ENCODE measurements around the gene LCE6A. TPM values are rescaled to one million over a fixed set of nuclear protein-coding genes. Genes with fewer than 3 reads are reported as not detected.

Gene LCE6A
- total RNA-seq, 1 donor from 2014 or later = not detected

DNA sequence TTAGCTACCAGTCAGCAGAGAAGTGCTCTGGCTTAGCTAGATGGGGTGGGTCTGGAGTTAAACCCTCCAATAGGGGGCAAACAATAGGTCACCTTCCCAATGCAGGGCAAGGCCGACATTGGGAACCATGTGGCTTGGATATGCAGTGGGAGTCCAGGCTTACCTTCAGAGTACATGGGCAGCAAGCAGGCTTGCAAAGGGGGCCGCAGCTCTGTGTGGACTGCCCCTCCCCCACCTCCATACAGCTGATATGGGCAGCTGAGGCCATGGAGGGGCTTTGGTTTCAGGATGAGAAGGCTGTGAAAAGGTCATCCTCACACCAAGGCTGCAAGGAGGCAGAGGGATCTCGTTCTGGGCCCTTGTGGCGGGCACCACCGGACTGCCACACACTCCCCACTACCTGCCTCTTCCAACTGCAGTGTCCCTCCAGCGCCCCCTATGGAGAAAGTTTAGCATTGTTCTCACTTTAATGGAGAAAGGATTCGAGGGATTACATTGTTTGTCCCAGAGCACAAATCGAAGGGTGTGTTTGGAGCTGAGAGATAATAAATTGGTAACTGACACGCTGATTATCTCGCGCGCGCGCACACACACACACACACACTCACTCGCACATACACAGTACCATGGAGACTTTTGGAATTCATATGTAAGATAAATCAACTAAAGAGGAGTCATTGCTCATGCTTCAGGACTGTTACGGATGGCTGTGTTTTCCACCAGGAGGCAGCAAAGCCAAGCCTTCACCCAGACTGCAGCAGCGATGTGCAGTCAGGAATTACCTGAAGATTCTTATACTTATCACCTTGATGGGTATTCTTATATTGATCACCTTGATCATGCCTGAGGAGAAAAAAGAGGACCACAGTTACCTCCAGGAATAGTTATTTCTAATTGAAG lies 28.4 kb downstream of the LCE6A start:
- ATAC-seq (no peak), DNase-seq (ENCODE audit: low spot score) (no peak)
- intact Hi-C loops (cut with DNase I) = no loop called here

DNA sequence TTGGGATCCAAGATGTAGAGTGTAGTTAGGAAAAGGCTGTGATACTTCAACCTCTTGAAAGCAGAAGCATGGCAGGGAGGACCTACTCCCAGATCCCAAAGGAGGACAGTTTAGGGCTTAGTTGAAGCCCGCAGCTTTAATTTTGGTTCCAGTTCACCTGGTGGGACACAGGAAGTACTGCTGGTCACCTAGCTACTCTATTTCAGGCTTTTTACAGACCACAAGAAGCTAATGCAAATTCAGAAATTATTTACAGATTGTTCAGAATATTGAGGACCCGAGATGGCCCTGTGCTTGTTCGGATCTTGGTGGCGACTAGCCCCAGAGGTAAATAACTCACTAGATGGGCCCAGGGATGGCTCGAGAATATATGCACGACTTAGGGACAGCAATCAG lies 29.1 kb downstream of the LCE6A start:
- ATAC-seq (no peak), DNase-seq (ENCODE audit: low spot score) (no peak)
- intact Hi-C loops (cut with DNase I) = no loop called here

DNA sequence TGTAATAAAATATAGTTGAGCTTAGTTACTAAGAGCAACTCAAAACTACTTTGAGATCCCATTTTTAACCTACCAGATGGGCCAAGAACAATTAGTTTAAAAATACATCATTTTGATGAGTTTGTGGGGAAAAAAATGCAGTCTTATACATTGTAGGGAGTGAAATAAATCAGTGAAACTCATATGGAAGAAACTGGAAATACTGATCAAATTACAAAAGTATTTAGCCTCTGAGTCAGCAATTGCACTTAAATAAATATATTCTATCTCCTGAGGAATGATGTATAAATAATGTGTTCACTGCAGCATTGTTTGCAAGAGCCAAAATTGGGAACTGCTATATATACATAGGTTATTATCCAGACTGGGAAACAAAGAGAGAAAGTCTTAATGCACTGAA lies 30.8 kb downstream of the LCE6A start:
- ATAC-seq (no peak), DNase-seq (ENCODE audit: low spot score) (no peak)
- intact Hi-C loops (cut with DNase I) = no loop called here

DNA sequence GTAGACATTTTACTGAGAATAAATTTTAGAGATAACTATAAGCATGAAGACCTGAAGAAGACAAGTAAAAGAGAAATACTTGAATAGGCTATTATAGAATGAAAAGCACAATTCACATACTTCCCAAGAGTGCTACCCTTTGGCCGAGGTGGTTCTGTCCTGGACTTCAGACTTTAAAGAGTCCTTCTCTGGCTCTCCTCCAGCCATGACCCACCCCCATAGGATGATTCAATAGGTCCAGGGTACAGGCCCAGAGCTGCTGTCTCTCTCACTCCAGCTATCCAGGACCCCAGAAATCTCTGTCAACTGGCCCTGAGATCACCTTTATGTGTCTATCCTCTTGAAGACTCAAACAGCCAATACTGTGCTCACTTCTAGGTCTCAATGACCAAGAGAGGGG lies 34.2 kb downstream of the LCE6A start:
- ATAC-seq (no peak), DNase-seq (ENCODE audit: low spot score) (no peak)
- intact Hi-C loops (cut with DNase I) = no loop called here

DNA sequence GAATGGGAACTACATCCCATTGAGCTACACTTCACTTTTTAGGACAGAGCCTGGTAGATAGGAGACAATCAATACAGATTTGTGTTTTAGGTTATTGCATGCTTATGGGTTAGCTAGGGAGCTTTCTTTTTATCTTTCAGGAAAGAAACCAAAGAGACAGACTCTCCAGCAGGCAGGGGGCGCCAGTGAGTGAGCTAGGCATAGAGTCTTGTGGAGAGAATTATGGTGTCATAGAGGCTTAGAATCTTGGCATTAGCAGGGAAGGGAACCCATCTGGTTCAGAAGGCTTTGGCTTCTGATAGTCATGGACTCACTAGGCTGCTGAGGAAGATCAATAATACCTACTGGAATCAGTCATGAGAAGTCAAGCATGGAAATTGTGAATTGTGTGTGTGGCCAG lies 35.4 kb downstream of the LCE6A start, which contains the start of gene SMCP:
Gene SMCP, plus strand, starts transcription at position 281 of the 400 bp plus-strand sequence. CDS start 6,101 bp downstream, outside the sequence.
- ATAC-seq = no peak
- intact Hi-C loops (cut with DNase I) = no loop called here
- DNase-seq (ENCODE audit: low spot score) = no peak

DNA sequence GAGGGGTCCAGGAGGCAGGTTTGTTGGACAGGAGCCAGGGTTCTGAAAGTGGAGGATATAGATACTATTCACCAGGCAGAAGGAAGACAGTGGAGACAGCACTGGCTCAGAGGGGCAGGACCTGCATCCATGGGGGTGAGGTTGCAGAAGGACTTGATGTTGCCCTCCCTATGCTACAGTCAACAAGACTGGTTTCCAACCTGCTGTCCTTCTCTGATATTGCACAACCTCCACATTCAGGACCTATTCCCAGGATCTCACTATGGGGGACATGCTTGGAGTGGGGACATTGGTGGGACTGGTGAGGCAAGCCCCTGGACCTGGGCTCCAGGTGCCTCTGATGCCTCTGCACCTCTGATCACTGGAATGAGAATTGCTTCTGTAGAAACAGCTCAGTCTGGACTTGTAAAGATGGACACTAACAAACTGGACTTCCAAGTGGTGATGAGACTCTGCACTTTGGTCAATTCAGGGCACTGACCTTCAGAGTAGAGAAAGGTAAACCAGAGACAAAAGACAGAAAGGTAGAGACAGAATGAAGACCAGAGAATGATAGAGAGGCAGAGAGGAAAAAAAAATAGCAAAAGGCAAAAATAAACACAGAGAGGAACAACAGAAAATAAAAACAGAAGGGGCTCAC lies 37.0 kb downstream of the LCE6A start:
- intact Hi-C loops (cut with DNase I) = no loop called here
- no peak for DNase-seq (ENCODE audit: low spot score)
- no peak for ATAC-seq

DNA sequence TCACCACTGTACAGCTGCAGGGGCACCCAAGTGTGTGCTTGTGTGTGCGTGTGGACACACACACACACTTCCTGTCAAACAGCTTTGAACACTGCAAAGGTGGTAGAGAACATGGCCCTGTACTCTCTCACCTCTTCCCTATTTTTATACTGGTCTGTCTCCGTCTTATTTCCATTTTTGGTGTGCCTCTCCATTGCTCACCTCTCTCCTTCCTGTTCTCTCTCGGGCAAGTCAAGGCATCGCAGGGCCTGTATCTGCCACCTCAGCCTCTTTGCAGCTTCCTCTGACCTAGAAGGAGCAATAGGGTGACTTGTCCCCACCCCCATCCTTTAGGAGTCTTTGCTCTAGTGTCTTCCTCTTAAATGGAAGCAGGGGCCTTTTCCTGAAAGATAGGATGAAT lies 37.7 kb downstream of the LCE6A start:
- intact Hi-C loops (cut with DNase I) = no loop called here
- DNase-seq (ENCODE audit: low spot score) (no peak), ATAC-seq (no peak)

DNA sequence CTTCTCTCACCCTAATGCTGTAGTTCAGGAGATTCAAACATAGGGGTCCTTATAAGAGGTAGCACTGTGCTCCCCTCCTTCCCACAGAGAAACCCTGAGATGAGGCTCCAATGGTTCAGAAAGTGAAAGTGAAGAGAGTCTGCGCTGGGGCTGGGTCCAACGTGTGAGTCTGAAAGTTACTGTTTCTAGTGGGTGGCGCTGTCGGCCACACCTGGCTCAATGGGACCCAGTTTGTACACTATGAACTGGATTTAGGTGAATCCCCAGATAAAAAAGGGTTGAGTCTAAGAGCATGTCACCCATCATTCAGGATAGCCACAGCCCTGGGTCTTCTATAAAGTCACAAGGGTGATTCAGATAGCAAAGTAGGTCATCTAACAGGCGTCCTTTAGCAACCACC lies 38.3 kb downstream of the LCE6A start:
- DNase-seq (ENCODE audit: low spot score) = no peak
- no peak for ATAC-seq
- intact Hi-C loops (cut with DNase I) = no loop called here

DNA sequence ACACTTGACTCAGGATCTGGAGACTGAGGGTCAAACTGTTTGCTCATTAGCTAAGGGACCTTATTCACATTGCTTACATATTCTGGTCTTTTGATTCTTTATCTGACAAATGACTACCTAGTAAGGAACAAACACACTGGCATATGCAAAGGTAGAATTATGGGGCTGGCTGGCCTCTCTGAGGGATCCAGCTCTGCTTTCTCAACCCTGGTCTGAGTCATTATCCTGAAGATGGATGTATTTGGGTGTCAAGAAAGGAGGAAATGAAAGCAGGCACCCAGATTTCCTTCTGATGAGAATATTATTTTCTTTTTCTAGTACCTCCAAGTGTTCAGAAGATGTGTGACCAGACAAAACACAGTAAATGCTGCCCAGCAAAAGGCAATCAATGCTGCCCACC lies 41.4 kb downstream of the LCE6A start:
- ATAC-seq (no peak), DNase-seq (ENCODE audit: low spot score) (no peak)
- intact Hi-C loops (cut with DNase I) = no loop called here

DNA sequence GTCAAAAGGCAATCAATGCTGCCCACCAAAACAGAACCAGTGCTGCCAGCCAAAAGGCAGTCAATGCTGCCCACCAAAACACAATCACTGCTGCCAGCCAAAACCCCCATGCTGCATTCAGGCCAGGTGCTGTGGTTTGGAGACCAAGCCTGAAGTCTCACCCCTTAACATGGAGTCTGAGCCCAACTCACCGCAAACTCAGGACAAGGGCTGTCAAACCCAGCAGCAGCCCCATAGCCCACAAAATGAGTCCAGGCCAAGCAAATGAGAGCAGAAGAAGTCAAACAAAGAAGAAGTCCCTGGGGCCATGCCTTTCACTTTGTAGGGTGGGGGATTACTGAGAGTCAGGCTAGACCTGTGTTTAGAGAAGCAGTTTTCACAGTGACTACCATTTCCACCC lies 41.9 kb downstream of the LCE6A start:
- intact Hi-C loops (cut with DNase I) = no loop called here
- DNase-seq (ENCODE audit: low spot score) = no peak
- ATAC-seq = no peak

DNA sequence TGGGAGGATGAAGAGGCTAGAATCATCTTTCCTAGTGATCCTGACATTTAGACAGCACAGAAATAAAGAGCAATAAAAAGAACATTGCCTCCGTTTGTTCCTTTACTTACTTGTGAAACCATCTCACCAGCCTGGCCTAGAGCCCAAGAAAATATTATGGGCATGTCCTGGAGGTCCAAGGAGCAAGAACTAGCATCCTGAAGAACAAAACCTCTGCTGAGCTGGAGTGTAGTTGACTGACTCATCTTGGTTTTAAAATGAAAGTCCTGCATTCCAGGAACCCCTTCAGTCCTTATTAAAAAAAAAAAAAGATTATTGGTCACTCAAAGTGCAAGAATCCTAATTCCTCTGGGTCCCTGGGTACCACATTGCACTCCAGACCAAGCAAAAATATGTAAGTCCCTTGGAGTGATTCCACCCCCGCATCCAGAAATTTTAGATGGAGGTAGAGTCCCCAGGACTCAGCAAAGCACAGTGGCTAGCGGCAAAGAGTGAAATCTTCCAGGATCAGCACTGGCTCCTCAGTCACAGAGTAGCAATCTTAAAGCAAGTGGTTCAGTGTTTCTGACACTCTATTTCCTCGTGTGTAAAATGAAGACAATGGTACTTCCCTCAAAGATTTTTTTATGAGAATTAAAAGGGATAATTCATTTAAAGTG lies 42.4 kb downstream of the LCE6A start:
- no peak for ATAC-seq
- no peak for DNase-seq (ENCODE audit: low spot score)
- intact Hi-C loops (cut with DNase I) = no loop called here

DNA sequence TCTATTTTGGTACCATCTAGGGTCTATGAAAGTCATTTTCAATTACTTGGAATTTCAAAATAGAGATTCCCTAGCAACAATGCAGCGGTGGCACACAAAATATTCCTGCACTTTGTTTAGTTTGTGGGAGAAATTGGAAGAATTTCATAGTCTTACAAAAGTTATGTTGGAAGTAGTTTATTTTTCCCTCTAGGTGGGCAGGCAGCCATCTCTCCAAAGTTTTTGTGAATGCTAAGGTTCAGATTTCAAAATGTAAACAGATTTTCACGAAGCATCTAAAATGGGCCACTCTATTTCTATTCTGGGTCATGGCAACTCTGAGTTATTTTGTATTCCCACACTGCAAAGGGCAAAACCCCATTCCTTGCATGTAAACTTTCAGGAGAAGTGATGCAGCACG lies 43.4 kb downstream of the LCE6A start:
- DNase-seq (ENCODE audit: low spot score) (no peak), ATAC-seq (no peak)
- intact Hi-C loops (cut with DNase I) = no loop called here

DNA sequence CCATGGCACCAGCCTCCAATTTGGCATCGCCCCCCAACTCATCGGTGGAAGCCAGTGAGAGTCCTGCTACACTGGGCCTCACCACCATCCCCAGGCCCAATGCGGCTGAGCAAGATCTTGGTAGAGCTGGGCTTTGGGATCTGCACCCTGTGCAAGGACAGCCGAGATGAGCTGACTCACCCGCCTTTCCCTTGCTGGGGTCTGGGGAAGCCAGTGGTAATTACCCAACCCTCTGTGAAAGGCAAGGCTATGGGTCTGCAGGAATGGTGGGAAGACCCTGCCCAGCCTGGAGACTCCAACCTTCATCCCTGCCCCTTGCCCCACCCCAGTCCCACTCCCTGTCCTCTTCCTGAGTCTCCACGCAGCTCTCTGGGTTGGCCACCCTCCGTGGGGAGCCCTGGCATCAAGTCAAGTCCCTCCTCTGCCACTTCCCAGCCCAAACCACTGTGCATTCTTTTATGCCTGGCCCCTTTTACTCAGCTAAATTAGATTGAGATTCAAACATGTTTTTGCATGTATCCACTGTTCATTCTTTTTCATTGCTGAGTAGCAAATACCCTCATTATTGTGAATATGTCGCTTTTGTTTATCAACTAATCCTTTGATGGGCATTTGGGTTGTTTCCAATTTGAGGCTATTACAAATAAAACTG lies 44.2 kb downstream of the LCE6A start:
- DNase-seq (ENCODE audit: low spot score) (no peak), ATAC-seq (no peak)
- intact Hi-C loops (cut with DNase I) = no loop called here

DNA sequence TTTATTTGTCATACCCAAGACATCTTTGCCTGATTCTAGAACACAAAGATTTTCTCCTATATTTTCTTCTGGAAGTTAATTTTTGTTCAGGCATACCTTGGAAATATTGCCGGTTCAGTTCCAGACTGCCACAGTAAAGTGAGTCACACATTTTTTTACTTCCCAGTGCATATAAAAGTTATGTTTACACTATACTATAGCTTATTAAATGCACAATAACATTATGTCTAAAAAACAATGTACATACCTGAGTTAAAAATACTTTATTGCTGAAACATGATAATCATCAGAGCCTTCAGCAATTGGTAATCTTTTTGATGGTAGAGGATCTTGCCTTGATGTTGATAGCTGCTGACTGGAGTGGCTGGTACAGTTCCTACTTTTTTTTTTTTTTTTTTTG lies 45.5 kb downstream of the LCE6A start:
- no peak for DNase-seq (ENCODE audit: low spot score)
- ATAC-seq = no peak
- intact Hi-C loops (cut with DNase I) = no loop called here

Other genes starting within 250 kb of the LCE6A start
- not detected for gene LCE3C, start 242.6 kb upstream of the LCE6A start, total RNA-seq
- not detected for gene LCE3B, start 229.0 kb upstream of the LCE6A start, total RNA-seq
- gene LCE3A, start 219.8 kb upstream of the LCE6A start, total RNA-seq = not detected
- not detected for gene LCE2D, start 179.5 kb upstream of the LCE6A start, total RNA-seq
- gene LCE2C, start 167.6 kb upstream of the LCE6A start, total RNA-seq = not detected
- gene LCE2B, start 156.7 kb upstream of the LCE6A start, total RNA-seq = not detected
- gene LCE2A, start 144.5 kb upstream of the LCE6A start, total RNA-seq = not detected
- gene LCE4A, start 134.7 kb upstream of the LCE6A start, total RNA-seq = not detected
- not detected for gene KPRP, start 84.8 kb upstream of the LCE6A start, total RNA-seq
- gene LCE1F, start 67.7 kb upstream of the LCE6A start, total RNA-seq = not detected
- gene LCE1E, start 56.6 kb upstream of the LCE6A start, total RNA-seq = not detected
- not detected for gene LCE1D, start 46.1 kb upstream of the LCE6A start, total RNA-seq
- gene LCE1C, start 36.2 kb upstream of the LCE6A start, total RNA-seq = not detected
- gene LCE1B, start 30.9 kb upstream of the LCE6A start, total RNA-seq = not detected
- not detected for gene LCE1A, start 15.4 kb upstream of the LCE6A start, total RNA-seq
- gene LCE7A, start 17.1 kb downstream of the LCE6A start, total RNA-seq = not detected
- gene SMCP, start 35.5 kb downstream of the LCE6A start, total RNA-seq = not detected
- gene IVL, start 65.7 kb downstream of the LCE6A start, total RNA-seq = not detected
- gene SPRR5, start 104.3 kb downstream of the LCE6A start, total RNA-seq = not detected
- gene SPRR4, start 127.8 kb downstream of the LCE6A start, total RNA-seq = not detected
- gene SPRR1A, start 141.2 kb downstream of the LCE6A start, total RNA-seq = not detected
- 0.45 TPM for gene SPRR3, start 158.9 kb downstream of the LCE6A start, total RNA-seq
- gene SPRR1B, start 188.3 kb downstream of the LCE6A start, total RNA-seq = not detected
- gene SPRR2D, start 198.3 kb downstream of the LCE6A start, total RNA-seq = not detected
- 0.67 TPM for gene SPRR2A, start 214.7 kb downstream of the LCE6A start, total RNA-seq
- gene SPRR2B, start 228.8 kb downstream of the LCE6A start, total RNA-seq = not detected

All from sciatic nerve (tissue), 2 donors.